ENCODE data around the gene WAC.
"Not testable (repeated sequence)": the region's sequence is repeated elsewhere in the genome, so short reads cannot be mapped to it uniquely, and the experiment has no call there.

WAC gene

GRCh38 chr10:28606568-28606967 is 73.7 kb downstream of the WAC start:
- peaks cover 65% of the 10 kb centered on the region for H3K36me3 Mint-ChIP-seq (ENCODE audit: insufficient read depth)
- H3K4me3 Mint-ChIP-seq: no peak overlapping the region
- peaks cover 24 to 63% of the 10 kb centered on the region in 2 donors for H3K4me1 Mint-ChIP-seq (ENCODE audit: low read depth in 2 of 2)
- ATAC-seq (replicated peaks): no peak
- H3K9me3 Mint-ChIP-seq: no peaks in the 10 kb centered on the region
- H3K27me3 Mint-ChIP-seq: no peaks in the 10 kb centered on the region
- no peak for DNase-seq
- peak overlapping the region; percentile 32 to 82 for H3K27ac Mint-ChIP-seq

- ATAC-seq (replicated peaks); H3K9me3 Mint-ChIP-seq; DNase-seq; H3K27me3 Mint-ChIP-seq; H3K4me3 Mint-ChIP-seq: not testable (repeated sequence)
- Mint-ChIP-seq H3K36me3 (ENCODE audit: insufficient read depth) (peaks cover 78% of the 10 kb centered on the region), H3K27ac (peak overlapping the region in 1 of 2 donors; percentile 76), H3K4me1 (ENCODE audit: low read depth in 2 of 2) (peaks cover 16 to 46% of the 10 kb centered on the region in 2 donors)
These were observed 76.7 kb downstream of the WAC start for GRCh38 chr10:28609636-28610035.

DNA sequence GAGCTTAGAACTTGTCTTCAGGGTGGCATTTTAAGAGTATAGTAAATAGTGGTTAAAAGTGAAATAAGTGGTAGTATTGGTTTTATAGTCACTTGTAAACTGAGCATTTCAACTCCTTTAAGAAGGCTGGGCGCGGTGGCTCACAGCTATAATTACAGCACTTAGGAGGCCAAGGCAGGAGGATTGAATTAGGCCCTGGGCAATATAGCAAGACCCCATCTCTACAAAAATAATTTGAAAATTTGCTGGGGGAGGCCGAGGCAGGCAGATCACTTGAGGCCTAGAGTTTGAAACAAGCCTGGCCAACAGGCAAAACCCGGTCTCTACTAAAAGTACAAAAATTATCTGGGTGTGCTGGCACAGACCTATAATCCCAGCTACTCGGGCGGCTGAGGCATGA is 80.0 kb downstream of the WAC start:
- Mint-ChIP-seq H3K4me1 (ENCODE audit: low read depth in 2 of 2) (peaks cover 3 to 20% of the 10 kb centered on the region in 2 donors), H3K27me3 (no peaks in the 10 kb centered on the region), H3K9me3 (no peaks in the 10 kb centered on the region), H3K27ac (peak overlapping the region; percentile 76 to 85), H3K36me3 (ENCODE audit: insufficient read depth) (peaks cover 97% of the 10 kb centered on the region), H3K4me3 (no peak overlapping the region)
- DNase-seq (no peak), ATAC-seq (replicated peaks) (no peak)

- Mint-ChIP-seq H3K27ac (peak overlapping the region in 1 of 2 donors; percentile 22), H3K4me1 (ENCODE audit: low read depth in 2 of 2) (peaks cover 0 to 8% of the 10 kb centered on the region in 2 donors), H3K9me3 (no peaks in the 10 kb centered on the region), H3K36me3 (ENCODE audit: insufficient read depth) (peaks cover 98% of the 10 kb centered on the region), H3K4me3 (no peak overlapping the region), H3K27me3 (no peaks in the 10 kb centered on the region)
- ATAC-seq (replicated peaks): no peak
- no peak for DNase-seq
These were observed 83.6 kb downstream of the WAC start for GRCh38 chr10:28616514-28616913.

GRCh38 chr10:28619455-28619854 is 86.5 kb downstream of the WAC start:
- DNase-seq: no peak
- Mint-ChIP-seq H3K9me3 (no peaks in the 10 kb centered on the region), H3K27me3 (no peaks in the 10 kb centered on the region), H3K36me3 (ENCODE audit: insufficient read depth) (peaks cover 81% of the 10 kb centered on the region), H3K27ac (no peak overlapping the region), H3K4me3 (no peak overlapping the region), H3K4me1 (ENCODE audit: low read depth in 2 of 2) (peaks cover 0 to 2% of the 10 kb centered on the region in 2 donors)
- ATAC-seq (replicated peaks): no peak

DNA sequence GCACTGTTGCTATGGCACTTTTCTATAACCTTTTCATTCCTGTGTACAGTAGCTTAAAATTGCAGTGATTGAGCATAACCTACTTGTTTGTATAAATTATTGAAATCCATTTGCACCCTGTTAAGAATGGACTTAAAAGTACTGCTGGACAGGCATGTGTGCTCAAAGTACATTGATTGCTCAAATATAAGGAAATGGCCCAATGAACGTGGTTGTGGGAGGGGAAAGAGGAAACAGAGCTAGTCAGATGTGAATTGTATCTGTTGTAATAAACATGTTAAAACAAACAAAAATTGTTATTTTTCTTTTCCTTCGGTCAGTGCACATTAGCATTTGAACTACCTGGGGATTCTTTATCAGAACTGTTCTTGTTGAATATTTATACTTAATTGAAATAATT is 87.3 kb downstream of the WAC start:
- no peaks in the 10 kb centered on the region for H3K27me3 Mint-ChIP-seq
- H3K36me3 Mint-ChIP-seq (ENCODE audit: insufficient read depth): peaks cover 73% of the 10 kb centered on the region
- H3K9me3 Mint-ChIP-seq: no peaks in the 10 kb centered on the region
- H3K4me3 Mint-ChIP-seq: no peak overlapping the region
- peaks cover 0 to 5% of the 10 kb centered on the region in 2 donors for H3K4me1 Mint-ChIP-seq (ENCODE audit: low read depth in 2 of 2)
- ATAC-seq (replicated peaks): no peak
- no peak for DNase-seq
- no peak overlapping the region for H3K27ac Mint-ChIP-seq

DNA sequence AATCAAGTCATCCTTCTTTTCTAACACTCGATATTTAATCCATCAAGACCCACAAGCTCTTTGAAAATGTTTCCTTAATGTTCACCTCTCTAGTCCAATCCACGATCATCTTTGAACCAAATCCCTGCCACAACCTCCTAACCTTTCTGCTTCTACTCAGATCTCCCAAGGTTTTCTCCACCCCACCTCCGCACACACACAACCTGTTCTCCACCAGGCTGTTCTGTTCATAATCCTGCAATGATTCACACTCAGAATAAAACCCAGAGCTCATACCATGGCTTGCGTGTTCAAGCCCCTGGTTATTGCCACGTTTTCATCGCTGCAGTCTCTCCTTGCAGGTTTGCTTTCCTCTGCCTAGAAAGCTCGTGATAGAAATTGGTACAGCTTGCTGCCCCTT is 90.6 kb downstream of the WAC start:
- peak overlapping the region in 1 of 2 donors; percentile 7 for H3K27ac Mint-ChIP-seq
- H3K27me3 Mint-ChIP-seq: peaks cover 1% of the 10 kb centered on the region in 2 donors
- no peak for DNase-seq
- H3K36me3 Mint-ChIP-seq (ENCODE audit: insufficient read depth): peaks cover 48% of the 10 kb centered on the region
- H3K4me1 Mint-ChIP-seq (ENCODE audit: low read depth in 2 of 2): peaks cover 0 to 10% of the 10 kb centered on the region in 2 donors
- ATAC-seq (replicated peaks): no peak
- H3K4me3 Mint-ChIP-seq: no peak overlapping the region
- no peaks in the 10 kb centered on the region for H3K9me3 Mint-ChIP-seq

GRCh38 chr10:28624351-28624750 is 91.4 kb downstream of the WAC start:
- Mint-ChIP-seq H3K9me3 (no peaks in the 10 kb centered on the region), H3K27me3 (peaks cover 10% of the 10 kb centered on the region in 2 donors), H3K4me3 (no peak overlapping the region), H3K4me1 (ENCODE audit: low read depth in 2 of 2) (peaks cover 0 to 17% of the 10 kb centered on the region in 2 donors), H3K36me3 (ENCODE audit: insufficient read depth) (peaks cover 39% of the 10 kb centered on the region), H3K27ac (peak overlapping the region in 1 of 2 donors; percentile 51)
- DNase-seq: no peak
- peak; percentile 50 for ATAC-seq (replicated peaks)

- H3K4me3 Mint-ChIP-seq: no peak overlapping the region
- H3K36me3 Mint-ChIP-seq (ENCODE audit: insufficient read depth): peaks cover 12% of the 10 kb centered on the region
- DNase-seq (no peak), ATAC-seq (replicated peaks) (no peak)
- peaks cover 0 to 17% of the 10 kb centered on the region in 2 donors for H3K4me1 Mint-ChIP-seq (ENCODE audit: low read depth in 2 of 2)
- peaks cover 29 to 34% of the 10 kb centered on the region in 2 donors for H3K27me3 Mint-ChIP-seq
- H3K27ac Mint-ChIP-seq: no peak overlapping the region
- no peaks in the 10 kb centered on the region for H3K9me3 Mint-ChIP-seq
These were observed 94.2 kb downstream of the WAC start for GRCh38 chr10:28627102-28627501.

- Mint-ChIP-seq H3K36me3 (ENCODE audit: insufficient read depth) (peaks cover 8% of the 10 kb centered on the region), H3K4me3 (no peak overlapping the region), H3K4me1 (ENCODE audit: low read depth in 2 of 2) (peaks cover 0 to 17% of the 10 kb centered on the region in 2 donors), H3K27me3 (peaks cover 38 to 47% of the 10 kb centered on the region in 2 donors), H3K9me3 (no peaks in the 10 kb centered on the region), H3K27ac (no peak overlapping the region)
- ATAC-seq (replicated peaks): peak; percentile 88
- peak; percentile 54 to 59 (median 55) for DNase-seq
These were observed 95.4 kb downstream of the WAC start for GRCh38 chr10:28628184-28628893.

GRCh38 chr10:28631896-28632583 is 99.1 kb downstream of the WAC start:
- peaks cover 66 to 74% of the 10 kb centered on the region in 2 donors for H3K27me3 Mint-ChIP-seq
- ATAC-seq (replicated peaks): no peak
- no peak overlapping the region for H3K4me3 Mint-ChIP-seq
- H3K4me1 Mint-ChIP-seq (ENCODE audit: low read depth in 2 of 2): peaks cover 0 to 12% of the 10 kb centered on the region in 2 donors
- H3K36me3 Mint-ChIP-seq (ENCODE audit: insufficient read depth): peaks cover 3% of the 10 kb centered on the region
- H3K9me3 Mint-ChIP-seq: no peaks in the 10 kb centered on the region
- no peak for DNase-seq
- H3K27ac Mint-ChIP-seq: no peak overlapping the region

- Mint-ChIP-seq H3K4me3 (no peak overlapping the region), H3K36me3 (ENCODE audit: insufficient read depth) (peaks cover 3% of the 10 kb centered on the region), H3K4me1 (ENCODE audit: low read depth in 2 of 2) (peaks cover 0 to 12% of the 10 kb centered on the region in 2 donors), H3K9me3 (no peaks in the 10 kb centered on the region), H3K27ac (no peak overlapping the region), H3K27me3 (peaks cover 66 to 74% of the 10 kb centered on the region in 2 donors)
- DNase-seq (no peak), ATAC-seq (replicated peaks) (no peak)
These were observed 99.6 kb downstream of the WAC start for GRCh38 chr10:28632584-28632945.

GRCh38 chr10:28633750-28634149 is 100.8 kb downstream of the WAC start:
- H3K36me3 Mint-ChIP-seq (ENCODE audit: insufficient read depth): peaks cover 3% of the 10 kb centered on the region
- ATAC-seq (replicated peaks): no peak
- peaks cover 62 to 71% of the 10 kb centered on the region in 2 donors for H3K27me3 Mint-ChIP-seq
- no peak for DNase-seq
- H3K27ac Mint-ChIP-seq: no peak overlapping the region
- no peak overlapping the region for H3K4me3 Mint-ChIP-seq
- no peaks in the 10 kb centered on the region for H3K9me3 Mint-ChIP-seq
- H3K4me1 Mint-ChIP-seq (ENCODE audit: low read depth in 2 of 2): peaks cover 0 to 4% of the 10 kb centered on the region in 2 donors

- H3K9me3 Mint-ChIP-seq: peaks cover 0 to 1% of the 10 kb centered on the region in 2 donors
These were observed 104.4 kb downstream of the WAC start for GRCh38 chr10:28637346-28637745.

More at GRCh38 chr10:28637346-28637745, 104.4 kb downstream of the WAC start:
- no peaks in the 10 kb centered on the region for H3K4me1 Mint-ChIP-seq (ENCODE audit: low read depth in 2 of 2)
- ATAC-seq (replicated peaks) (no peak), DNase-seq (no peak)
- peaks cover 6% of the 10 kb centered on the region for H3K36me3 Mint-ChIP-seq (ENCODE audit: insufficient read depth)
- no peak overlapping the region for H3K27ac Mint-ChIP-seq
- peaks cover 37 to 58% of the 10 kb centered on the region in 2 donors for H3K27me3 Mint-ChIP-seq
- no peak overlapping the region for H3K4me3 Mint-ChIP-seq
